ENCODE results near the gene DTNA. TPM values are rescaled to one million over a fixed set of nuclear protein-coding genes. Genes with fewer than 3 reads are reported as not detected.

The DTNA gene
- polyA plus RNA-seq, 3 donors = 17.6 to 25.3 (median 21.6) TPM

GRCh38 chr18:34796035-34796657, 86.0 kb downstream of the DTNA start:
- no peak for DNase-seq (ENCODE audit: extremely low read depth in 1 of 11, low read depth in 9 of 11, low spot score in 4 of 11)

- DNase-seq (ENCODE audit: extremely low read depth in 1 of 11, low read depth in 9 of 11, low spot score in 4 of 11) = no peak
These were observed 89.2 kb downstream of the DTNA start for GRCh38 chr18:34799291-34799690.

DNA sequence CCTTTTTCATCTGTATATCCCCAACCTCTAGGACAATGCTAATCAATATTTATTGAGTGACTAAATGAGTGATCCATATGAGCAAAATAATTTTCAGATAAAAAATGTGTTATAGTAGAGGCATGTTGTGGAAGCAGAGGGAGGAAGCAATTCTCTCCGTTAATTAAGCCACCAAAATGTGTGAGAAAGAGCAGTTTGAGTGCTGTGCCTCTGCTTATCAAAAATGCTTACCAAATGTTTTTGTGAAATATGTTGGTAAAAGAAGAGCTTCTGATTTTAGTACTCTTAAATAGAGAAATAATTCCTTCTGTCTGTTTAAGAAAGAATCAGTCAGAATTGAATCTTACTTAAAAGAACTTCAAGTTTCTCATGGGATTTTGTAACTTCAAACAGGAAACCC, 90.3 kb downstream of the DTNA start:
- no peak for DNase-seq (ENCODE audit: extremely low read depth in 1 of 11, low read depth in 9 of 11, low spot score in 4 of 11)

GRCh38 chr18:34801774-34802173, 91.7 kb downstream of the DTNA start:
- DNase-seq (ENCODE audit: extremely low read depth in 1 of 11, low read depth in 9 of 11, low spot score in 4 of 11) = no peak

GRCh38 chr18:34802959-34803358, 92.9 kb downstream of the DTNA start:
- no peak for DNase-seq (ENCODE audit: extremely low read depth in 1 of 11, low read depth in 9 of 11, low spot score in 4 of 11)

- DNase-seq (ENCODE audit: extremely low read depth in 1 of 11, low read depth in 9 of 11, low spot score in 4 of 11) = no peak
These were observed 93.8 kb downstream of the DTNA start for GRCh38 chr18:34803877-34804400.

DNA sequence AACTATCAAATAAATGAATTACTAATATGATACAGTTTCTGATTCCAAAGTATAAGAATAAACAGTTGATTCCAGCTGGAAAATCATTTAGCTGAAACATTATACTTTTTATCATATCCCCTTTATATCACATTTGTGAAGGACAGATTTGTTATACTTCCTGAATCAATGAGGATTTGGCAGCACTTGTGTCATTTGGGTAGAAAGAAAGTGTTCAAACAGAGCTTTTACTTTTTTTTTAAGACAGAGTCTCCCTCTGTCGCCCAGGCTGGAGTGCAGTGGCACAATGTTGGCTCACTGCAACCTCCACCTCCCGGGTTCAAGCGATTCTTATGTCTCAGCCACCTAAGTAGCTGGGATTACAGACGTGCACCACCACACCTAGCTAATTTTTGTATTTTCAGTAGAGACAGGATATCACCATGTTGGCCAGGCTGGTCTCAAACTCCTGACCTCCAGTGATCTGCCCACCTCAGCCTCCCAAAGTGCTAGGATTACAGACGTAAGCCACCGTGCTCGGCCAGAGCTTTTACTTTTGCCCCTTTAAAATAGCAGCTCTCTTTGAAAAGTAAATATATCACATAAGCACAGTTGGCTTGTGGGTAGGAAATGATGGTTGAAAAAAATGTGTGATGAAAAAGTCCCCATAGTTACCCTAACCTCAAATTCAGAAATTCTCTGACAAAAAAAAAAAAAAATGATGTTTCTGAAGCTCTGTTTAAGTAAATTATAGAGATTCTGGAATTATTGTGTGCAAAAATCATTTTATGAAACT, 95.2 kb downstream of the DTNA start:
- no peak for DNase-seq (ENCODE audit: extremely low read depth in 1 of 11, low read depth in 9 of 11, low spot score in 4 of 11)

GRCh38 chr18:34805878-34806351, 95.8 kb downstream of the DTNA start:
- DNase-seq (ENCODE audit: extremely low read depth in 1 of 11, low read depth in 9 of 11, low spot score in 4 of 11) = no peak

GRCh38 chr18:34806527-34806926, 96.4 kb downstream of the DTNA start:
- DNase-seq (ENCODE audit: extremely low read depth in 1 of 11, low read depth in 9 of 11, low spot score in 4 of 11) = no peak

DNA sequence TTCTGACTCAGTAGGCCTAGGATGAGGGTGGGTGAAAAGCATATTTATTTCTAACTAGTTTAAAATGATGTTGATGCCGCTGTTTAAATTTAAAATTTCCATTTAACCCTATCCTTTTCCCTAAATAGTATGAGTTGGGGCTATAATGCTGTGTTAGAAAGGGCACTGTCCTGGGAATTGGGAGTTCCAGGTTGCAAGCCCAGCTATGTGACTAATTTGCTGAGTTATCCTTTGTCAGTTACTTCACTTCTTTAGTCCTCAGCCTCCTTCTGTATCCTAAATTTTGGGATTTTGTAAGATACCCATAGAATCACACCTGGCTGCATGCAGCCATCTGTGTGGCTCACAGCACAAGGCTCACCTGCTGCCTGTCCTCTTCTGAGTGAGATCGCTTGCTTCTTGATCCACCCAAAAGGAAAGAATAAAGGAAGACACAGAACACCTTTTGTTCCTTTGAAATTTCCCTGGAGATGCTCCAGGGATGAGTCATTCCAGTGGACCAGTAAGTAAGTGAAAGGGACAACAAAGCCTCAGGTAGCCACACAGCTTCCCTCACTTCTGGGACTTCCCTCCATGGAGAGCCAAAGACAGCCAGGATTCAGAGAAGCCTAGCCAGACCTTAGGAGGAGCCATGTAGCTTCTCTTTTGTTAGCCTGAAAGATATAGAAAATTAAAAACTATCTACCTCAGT, 97.2 kb downstream of the DTNA start:
- DNase-seq (ENCODE audit: extremely low read depth in 1 of 11, low read depth in 9 of 11, low spot score in 4 of 11) = no peak

DNA sequence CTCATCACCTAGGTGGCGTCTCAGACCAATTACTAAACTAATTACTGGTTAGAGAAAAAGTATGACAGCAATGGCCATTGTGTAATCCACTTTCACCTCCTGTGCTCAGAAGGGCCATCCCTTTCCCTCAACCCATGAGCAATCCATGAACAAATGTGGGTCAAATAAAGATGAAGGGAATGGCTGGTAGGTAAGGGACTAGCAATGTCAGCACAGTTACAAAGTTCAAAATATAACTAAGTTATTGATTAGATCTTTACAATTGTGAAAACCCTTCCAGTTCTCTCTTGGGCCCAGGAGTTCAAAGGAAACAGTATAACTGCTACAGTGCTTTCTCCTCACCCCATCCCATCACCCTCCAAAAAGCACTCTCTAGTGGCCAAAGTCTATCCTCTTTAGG, 98.3 kb downstream of the DTNA start:
- no peak for DNase-seq (ENCODE audit: extremely low read depth in 1 of 11, low read depth in 9 of 11, low spot score in 4 of 11)

GRCh38 chr18:34809451-34810072, 99.5 kb downstream of the DTNA start:
- no peak for DNase-seq (ENCODE audit: extremely low read depth in 1 of 11, low read depth in 9 of 11, low spot score in 4 of 11)

- DNase-seq (ENCODE audit: extremely low read depth in 1 of 11, low read depth in 9 of 11, low spot score in 4 of 11) = no peak
These were observed 106.1 kb downstream of the DTNA start for GRCh38 chr18:34816183-34816582.

GRCh38 chr18:34817636-34818035, 107.5 kb downstream of the DTNA start:
- no peak for DNase-seq (ENCODE audit: extremely low read depth in 1 of 11, low read depth in 9 of 11, low spot score in 4 of 11)

GRCh38 chr18:34818064-34818463, 108.0 kb downstream of the DTNA start:
- DNase-seq (ENCODE audit: extremely low read depth in 1 of 11, low read depth in 9 of 11, low spot score in 4 of 11) = no peak

DNA sequence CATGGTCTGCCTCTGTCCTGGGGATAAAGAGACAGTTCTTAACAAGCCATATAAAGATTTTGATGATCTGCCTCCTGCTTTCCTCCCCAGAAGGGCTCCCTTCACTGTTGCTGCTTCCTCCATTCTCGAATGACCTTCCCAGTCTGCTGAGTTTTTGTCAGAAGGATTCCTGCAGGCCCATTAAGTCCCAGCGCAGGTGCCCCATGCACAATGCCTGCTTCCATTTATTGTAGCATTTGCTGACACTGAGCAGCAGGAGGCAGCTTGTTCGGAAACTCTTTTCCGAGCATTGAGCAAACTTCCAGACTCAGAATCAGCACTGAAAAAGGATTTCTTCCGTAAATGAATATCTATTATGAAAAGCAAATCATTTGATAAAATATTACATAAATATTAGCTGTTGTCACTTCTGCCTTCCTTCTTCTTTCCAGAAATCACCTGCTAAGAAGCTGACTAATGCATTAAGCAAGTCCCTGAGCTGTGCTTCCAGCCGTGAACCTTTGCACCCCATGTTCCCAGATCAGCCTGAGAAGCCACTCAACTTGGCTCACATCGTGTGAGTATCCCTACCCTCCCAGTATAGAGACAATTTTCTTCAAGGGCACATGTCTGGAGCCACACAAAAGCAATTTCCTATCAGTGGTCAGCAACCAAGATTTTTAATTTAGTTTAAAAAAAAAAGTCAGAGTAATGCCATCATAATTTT, 110.4 kb downstream of the DTNA start:
- no peak for DNase-seq (ENCODE audit: extremely low read depth in 1 of 11, low read depth in 9 of 11, low spot score in 4 of 11)

DNA sequence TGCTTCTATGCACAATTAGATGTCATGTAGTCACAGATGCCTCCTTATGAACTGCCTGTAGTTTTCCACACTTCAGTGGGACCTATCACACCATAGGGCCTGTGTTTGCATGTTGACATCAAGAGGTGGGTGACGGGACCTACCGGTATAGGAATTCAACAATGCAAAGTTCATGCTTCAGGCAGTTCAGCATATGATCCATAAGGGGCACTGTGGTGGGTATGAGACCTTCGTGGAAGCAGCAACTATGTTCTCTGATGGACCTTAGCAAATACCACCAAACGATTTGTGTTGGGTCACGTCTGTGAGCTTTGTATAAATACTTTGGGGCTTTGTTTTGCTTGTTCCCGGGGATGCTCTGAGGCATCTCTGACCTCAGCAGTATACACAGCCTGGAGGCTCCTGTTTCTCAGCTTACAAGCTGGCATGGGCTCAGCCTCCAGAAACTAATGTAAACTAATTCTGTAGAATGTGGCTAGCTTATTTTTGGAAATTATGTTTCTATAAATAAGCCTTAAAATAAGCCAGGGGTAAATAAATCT, 111.6 kb downstream of the DTNA start:
- no peak for DNase-seq (ENCODE audit: extremely low read depth in 1 of 11, low read depth in 9 of 11, low spot score in 4 of 11)

GRCh38 chr18:34828093-34828492, 118.0 kb downstream of the DTNA start:
- no peak for DNase-seq (ENCODE audit: extremely low read depth in 1 of 11, low read depth in 9 of 11, low spot score in 4 of 11)

DNA sequence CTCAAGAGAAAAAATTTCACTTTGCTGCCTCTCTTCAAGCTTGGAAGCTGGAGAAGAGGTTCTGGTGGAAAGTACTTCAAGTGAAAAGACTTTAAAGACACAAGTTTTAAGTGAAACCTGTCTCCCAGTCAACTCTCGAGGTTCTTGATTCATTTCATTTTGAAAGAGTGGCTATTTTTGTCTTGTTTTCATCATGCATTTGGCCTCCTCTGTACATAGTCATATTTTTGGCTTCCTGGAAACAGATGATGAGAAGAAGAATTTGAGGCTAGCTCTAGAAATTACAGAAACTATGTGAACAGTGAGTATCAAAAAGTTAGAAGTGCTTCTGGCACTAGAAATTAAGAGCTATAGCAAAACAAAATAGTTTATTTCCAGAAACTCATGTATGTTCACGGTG, 124.8 kb downstream of the DTNA start:
- no peak for DNase-seq (ENCODE audit: extremely low read depth in 1 of 11, low read depth in 9 of 11, low spot score in 4 of 11)
